GM18502 (cell line): ENCODE data around the gene SP2.
A peak's percentile ranks its signal among the peaks of the same experiment; 100 is the strongest.

Experiments
- ATAC-seq: cut with Tn5 transposase; IDR thresholded peaks from one replicate; pipeline ENCODE4 v1.9.1; 2021; ENCODE audit warnings: mild to moderate bottlenecking; ENCODE audit not compliant: unreplicated experiment, poor library complexity

Gene SP2

GRCh38 chr17:47946516-47946915 lies 50.5 kb downstream of the SP2 start:
- no peak for ATAC-seq

DNA sequence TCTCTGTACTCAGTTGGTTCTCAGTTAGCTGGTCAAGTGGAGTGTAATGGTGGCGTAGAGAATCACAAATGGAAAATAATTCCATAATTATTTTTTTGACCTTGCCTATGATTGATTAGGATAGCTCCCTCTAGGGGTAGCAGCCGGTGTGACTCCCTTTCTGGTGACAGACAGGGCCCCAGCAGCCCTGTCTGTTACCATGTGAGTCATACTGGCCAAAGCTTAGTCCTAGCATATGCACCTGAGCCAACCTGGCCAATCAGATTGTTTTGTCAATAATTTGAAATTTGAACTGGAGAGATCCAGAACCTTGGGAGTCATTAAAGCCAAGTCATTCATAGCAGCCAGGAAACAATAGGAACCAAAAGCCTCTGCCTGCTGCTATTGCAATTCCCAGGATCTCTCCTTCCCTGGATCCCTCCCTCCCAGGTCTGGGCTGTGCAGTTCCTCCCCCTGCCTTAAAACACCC lies 50.9 kb downstream of the SP2 start:
- peak; percentile 67 for ATAC-seq

DNA sequence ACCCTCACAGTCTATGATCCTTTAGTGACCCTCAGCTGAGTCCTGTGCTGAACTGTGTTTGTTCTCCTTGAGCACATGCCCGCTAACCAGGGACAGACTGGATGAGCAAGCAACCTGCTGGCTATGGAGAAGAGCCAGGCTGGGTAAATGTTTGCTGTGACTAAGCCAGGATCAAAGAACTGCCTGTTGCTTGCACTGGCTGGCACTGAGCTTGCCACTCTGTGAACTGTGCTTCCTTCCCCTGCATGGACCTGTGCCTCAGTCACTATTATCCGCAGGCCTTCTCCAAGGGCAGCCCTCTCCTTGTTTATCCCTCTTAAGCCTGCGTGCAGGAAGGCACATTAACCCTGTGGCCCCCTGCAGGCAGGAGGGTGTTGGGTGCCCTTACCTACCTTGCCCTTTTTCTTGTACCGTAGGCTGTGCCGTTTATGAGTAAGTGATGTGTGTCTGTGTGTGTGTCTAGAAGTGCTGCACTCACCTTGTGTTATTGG lies 52.7 kb downstream of the SP2 start:
- no peak for ATAC-seq

- ATAC-seq = no peak
Measured at GRCh38 chr17:47949197-47949759, 53.2 kb downstream of the SP2 start.

DNA sequence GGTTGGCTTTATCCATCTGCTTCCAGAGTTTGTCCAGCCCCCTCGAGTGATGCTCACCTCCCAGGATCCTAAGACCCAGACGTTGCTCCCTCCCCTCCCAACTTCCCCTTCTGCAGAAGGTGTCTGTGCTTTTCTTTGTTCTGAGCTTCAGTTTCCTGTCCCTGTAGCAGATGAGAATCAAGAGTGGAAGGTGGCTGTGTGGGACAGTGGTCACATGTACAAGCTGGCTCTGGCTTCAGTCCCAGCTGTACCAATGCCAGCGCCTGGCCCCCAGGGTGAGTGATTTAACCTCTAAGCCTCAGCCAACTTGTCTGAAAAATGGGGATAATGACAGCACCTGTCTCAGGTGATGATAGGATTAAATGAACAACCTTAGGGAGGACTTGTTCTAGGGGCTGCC lies 53.9 kb downstream of the SP2 start:
- no peak for ATAC-seq

DNA sequence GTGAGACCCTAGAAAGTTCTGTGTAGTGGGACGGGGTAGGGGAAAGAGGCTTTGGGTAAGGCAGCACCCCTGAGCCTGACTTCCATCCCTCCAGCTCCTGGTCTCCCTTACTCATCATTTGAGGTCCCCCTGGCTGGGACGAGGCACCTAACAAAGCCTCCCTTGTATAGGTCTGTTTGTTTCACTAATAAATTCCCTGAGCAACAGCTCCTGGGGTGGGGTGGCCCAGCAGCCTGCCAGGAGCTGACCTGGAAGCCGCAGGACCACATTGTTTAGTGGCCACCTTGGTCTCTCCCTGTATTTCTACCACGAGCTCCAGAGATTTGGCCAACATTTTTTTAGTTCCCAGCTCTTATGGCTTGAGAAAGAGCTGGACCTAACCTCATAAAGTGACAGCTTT lies 54.4 kb downstream of the SP2 start:
- ATAC-seq = no peak

GRCh38 chr17:47952171-47953021 lies 56.4 kb downstream of the SP2 start:
- ATAC-seq = no peak

DNA sequence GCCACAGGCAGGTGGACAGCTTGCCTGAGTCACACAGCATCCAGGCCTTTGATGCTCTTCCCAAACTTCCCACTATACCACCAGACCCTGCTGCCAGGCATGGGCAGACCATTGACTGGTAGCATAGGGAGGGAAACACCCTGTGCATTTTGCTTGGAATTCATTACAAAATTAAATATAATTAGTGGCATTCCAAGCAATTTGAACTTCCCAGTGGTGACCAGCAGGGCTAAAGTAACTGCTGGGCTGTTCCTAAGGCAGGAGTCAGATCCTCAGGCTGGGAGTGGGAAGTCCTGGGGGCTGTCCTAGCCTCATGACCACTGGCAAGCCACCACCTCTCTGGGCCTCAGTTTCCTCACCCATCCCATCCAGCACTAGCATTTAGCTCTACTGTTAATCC lies 57.9 kb downstream of the SP2 start:
- ATAC-seq = no peak

DNA sequence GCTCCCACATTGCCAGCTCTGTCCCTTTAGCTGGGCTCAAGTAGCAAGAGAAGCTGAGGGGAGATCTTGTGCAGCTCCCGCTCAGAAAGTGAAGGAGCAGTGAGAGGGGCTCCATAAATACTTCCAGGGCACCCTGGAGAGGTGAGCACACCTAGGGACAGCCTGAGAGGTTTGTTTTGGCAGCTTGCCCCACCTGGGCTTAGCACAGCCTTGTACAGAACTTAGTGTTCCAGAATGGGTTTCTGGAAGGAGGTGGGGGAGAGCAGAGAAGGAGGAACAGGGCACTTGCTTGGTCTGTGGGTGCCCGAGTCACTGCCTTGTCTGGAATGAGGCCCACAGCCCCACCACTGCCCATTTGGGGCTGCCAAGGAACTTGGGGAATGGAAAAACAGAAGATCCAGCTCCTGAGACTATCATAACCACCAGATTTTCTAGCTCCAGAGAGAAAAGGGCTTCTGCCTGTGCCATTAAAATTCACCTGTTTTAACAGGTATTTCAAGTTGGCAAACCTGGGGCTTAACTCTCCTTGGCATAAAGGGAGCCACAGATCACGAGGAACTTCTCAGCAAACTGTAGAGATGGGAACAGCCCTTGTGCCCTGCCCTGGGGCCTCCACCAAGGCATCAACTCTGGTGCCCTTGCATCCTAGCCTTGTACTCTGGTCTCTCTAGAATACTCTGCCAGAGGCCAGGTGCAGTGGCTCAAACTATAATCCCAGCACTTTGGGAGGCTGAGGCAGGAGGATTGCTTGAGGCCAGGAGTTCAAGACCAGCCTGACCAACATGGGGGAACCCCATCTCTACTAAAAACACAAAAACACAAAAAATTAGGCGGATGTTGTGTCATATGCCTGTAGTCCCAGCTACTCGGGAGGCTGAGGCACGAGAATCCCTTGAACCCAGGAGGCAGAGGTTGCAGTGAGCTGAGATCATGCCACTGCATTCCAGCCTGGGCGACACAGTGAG lies 59.7 kb downstream of the SP2 start:
- no peak for ATAC-seq

GRCh38 chr17:47956791-47957590 lies 61.0 kb downstream of the SP2 start:
- ATAC-seq = no peak

GRCh38 chr17:47957591-47958490 lies 61.8 kb downstream of the SP2 start, which contains the start of gene PRR15L:
TSS of gene PRR15L (minus strand) at chr17:47957883. CDS start at chr17:47953234, 4,649 bp downstream.
- ATAC-seq = no peak

- no peak for ATAC-seq
Measured at GRCh38 chr17:47959825-47960655, 64.0 kb downstream of the SP2 start.

GRCh38 chr17:47961406-47961805 lies 65.4 kb downstream of the SP2 start:
- no peak for ATAC-seq

- no peak for ATAC-seq
Measured at GRCh38 chr17:47962901-47963300, 66.9 kb downstream of the SP2 start.

DNA sequence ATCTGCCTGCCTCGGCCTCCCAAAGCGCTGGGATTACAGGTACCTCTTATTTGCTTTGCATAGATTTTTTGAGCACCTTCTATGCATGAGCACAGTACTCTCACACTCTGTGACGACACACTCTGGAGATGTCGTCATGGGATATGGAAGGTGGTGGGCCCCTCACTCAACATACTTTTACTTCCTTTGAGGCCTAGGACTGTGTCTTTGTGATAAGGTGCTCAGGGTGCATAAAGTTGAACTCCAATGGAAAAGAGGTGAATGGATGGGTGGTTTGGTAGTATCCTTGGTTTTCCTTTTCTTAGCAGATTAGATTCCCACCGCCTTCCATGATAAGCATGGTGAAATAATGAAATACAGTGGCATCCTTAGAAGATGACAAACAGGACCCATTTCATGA lies 68.8 kb downstream of the SP2 start:
- no peak for ATAC-seq

DNA sequence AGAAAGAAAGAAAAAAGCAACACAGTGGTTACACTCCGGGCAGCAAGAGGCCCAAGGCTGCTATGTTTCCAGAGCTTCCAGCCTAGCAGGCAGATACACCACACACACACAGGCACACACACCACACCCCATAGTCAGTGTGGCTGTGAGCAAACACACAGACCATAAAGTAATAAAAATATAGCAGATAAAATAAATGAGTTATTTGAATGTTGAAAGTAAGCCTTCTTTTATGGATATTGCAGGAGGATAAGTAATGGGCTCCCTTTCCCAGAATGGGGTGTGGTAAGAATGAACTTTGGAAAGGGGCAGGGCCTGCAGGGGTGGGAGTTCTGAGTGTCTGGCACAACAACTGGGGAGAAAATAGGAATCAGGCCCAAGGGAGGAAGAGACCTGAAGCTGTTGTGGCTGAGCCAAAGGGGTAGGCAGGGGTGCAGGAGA lies 70.1 kb downstream of the SP2 start:
- no peak for ATAC-seq

DNA sequence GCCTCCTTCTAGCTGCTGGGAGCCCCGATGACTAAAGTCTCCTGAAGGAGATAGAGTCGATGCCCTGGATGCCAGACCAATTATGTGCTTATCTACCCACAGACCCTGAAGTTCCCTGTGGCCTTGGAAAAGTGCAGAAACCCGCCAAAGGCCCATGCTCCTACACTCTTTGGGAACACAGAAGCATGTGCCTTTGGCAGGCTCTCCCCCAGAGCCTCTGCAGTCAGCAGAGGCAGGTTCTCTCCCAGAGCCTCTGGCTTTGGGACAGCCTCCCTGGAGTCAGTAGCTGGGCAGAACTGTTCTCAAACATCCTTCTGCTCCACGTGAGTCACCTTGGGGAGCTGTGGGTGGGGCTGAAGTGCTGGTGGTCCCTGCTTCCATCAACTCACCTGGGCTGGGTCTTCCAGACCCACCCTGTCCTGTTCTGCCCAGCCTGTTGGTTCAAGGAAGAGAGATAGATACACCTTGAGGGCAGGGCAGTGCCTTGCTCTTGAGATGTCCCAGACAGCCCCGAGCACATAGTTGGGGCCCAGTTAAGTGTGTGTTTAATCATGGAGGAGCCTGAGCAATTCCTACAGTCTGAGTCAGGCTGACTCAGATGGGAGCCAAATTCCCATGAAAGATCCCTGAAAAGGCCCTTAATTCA lies 71.7 kb downstream of the SP2 start:
- ATAC-seq = no peak
